Ishikawa (cell line): ENCODE measurements around the gene CD79B.

Experiments used
- CEBPB ChIP-seq: IDR thresholded peaks from 2 replicates; pipeline ENCODE4 v1.6.1; 2012
- CREB1 ChIP-seq: IDR thresholded peaks from 2 replicates; pipeline ENCODE4 v1.6.1; 2012; ENCODE audit warnings: low read depth
- EGR1 ChIP-seq: IDR thresholded peaks from 2 replicates; pipeline ENCODE4 v1.6.1; 2012
- EP300 ChIP-seq: IDR thresholded peaks from 2 replicates; pipeline ENCODE4 v1.6.1; 2012; ENCODE audit warnings: borderline replicate concordance
- NFIC ChIP-seq: IDR thresholded peaks from 2 replicates; pipeline ENCODE4 v1.6.1; 2012
- RAD21 ChIP-seq: IDR thresholded peaks from 2 replicates; pipeline ENCODE4 v1.6.1; 2012; ENCODE audit warnings: low read depth
- TAF1 ChIP-seq: IDR thresholded peaks from 2 replicates; pipeline ENCODE4 v1.6.1; 2012; ENCODE audit warnings: low read depth, mild to moderate bottlenecking
- TCF12 ChIP-seq: IDR thresholded peaks from 2 replicates; pipeline ENCODE4 v1.6.1; 2012; ENCODE audit warnings: low read depth
- TEAD4 ChIP-seq: IDR thresholded peaks from 2 replicates; pipeline ENCODE4 v1.6.1; 2012
- YY1 ChIP-seq: IDR thresholded peaks from 2 replicates; pipeline ENCODE4 v1.6.1; 2012; ENCODE audit warnings: low read depth
- TF ChIP-seq, protein P1 (sequence below): IDR thresholded peaks from 2 replicates; pipeline ENCODE4 v1.6.1; 2012
- TF ChIP-seq, protein P2 (sequence below): IDR thresholded peaks from 2 replicates; pipeline ENCODE4 v1.6.1; 2012; ENCODE audit warnings: low read depth, mild to moderate bottlenecking

- TF ChIP-seq EP300: no peak
- TF ChIP-seq, protein P1, sequence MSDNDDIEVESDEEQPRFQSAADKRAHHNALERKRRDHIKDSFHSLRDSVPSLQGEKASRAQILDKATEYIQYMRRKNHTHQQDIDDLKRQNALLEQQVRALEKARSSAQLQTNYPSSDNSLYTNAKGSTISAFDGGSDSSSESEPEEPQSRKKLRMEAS: no peak
- TF ChIP-seq CREB1: no peak
- TF ChIP-seq, protein P2, sequence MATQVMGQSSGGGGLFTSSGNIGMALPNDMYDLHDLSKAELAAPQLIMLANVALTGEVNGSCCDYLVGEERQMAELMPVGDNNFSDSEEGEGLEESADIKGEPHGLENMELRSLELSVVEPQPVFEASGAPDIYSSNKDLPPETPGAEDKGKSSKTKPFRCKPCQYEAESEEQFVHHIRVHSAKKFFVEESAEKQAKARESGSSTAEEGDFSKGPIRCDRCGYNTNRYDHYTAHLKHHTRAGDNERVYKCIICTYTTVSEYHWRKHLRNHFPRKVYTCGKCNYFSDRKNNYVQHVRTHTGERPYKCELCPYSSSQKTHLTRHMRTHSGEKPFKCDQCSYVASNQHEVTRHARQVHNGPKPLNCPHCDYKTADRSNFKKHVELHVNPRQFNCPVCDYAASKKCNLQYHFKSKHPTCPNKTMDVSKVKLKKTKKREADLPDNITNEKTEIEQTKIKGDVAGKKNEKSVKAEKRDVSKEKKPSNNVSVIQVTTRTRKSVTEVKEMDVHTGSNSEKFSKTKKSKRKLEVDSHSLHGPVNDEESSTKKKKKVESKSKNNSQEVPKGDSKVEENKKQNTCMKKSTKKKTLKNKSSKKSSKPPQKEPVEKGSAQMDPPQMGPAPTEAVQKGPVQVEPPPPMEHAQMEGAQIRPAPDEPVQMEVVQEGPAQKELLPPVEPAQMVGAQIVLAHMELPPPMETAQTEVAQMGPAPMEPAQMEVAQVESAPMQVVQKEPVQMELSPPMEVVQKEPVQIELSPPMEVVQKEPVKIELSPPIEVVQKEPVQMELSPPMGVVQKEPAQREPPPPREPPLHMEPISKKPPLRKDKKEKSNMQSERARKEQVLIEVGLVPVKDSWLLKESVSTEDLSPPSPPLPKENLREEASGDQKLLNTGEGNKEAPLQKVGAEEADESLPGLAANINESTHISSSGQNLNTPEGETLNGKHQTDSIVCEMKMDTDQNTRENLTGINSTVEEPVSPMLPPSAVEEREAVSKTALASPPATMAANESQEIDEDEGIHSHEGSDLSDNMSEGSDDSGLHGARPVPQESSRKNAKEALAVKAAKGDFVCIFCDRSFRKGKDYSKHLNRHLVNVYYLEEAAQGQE: no peak
- TF ChIP-seq EGR1: no peak
- TF ChIP-seq NFIC: no peak
- no peak for TF ChIP-seq TCF12
- TF ChIP-seq TEAD4: no peak
- no peak for TF ChIP-seq CEBPB
- TF ChIP-seq TAF1: no peak
- no peak for TF ChIP-seq RAD21
- no peak for TF ChIP-seq YY1
These were observed at the start of gene CD79B for GRCh38 chr17:63931981-63932561.
